Uterus (tissue), 2 donors: Measurements from ENCODE around the gene SMR3B.

Source experiments
- CTCF ChIP-seq, 4 experiments: fragments of 200-600 bp in 2 of 4; fragments of 450-650 bp in 2 of 4; sonication (generic) in 2 of 4; IDR thresholded peaks; one replicate each; pipeline ENCODE4 v1.5.1; 2016 to 2019; ENCODE audit warnings: antibody characterized with exemption in 4 of 4, mild to moderate bottlenecking in 2 of 4, moderate library complexity in 1 of 4
- POLR2A ChIP-seq, 2 donors: fragments of 450-650 bp; IDR thresholded peaks; one replicate each; pipeline ENCODE4 v1.6.1; 2016; ENCODE audit warnings: antibody characterized with exemption in 2 of 2, mild to moderate bottlenecking in 1 of 2, moderate library complexity in 1 of 2

GRCh38 chr4:70425306-70425705 lies 42.4 kb downstream of the SMR3B start:
- no peak for TF ChIP-seq CTCF (IDR thresholded peaks at IDR 0.05)
- TF ChIP-seq POLR2A (IDR thresholded peaks at IDR 0.05), result no peak
